Upper lobe of right lung (tissue), 1 donor: Measurements from ENCODE around the gene UNC13B. TPM values are rescaled to one million over a fixed set of nuclear protein-coding genes. Genes with fewer than 3 reads are reported as not detected.

Experiments used
- ATAC-seq: fragments of 200-7000 bp; cut with Tn5 transposase; one replicate; pipeline ENCODE4 v1.9.1; 2020; ENCODE audit warnings: mild to moderate bottlenecking, moderate library complexity
- DNase-seq: peaks from one replicate; pipeline ENCODE4 v3.0.0-alpha.2; 2020
- H3K27ac ChIP-seq: fragments of 200-600 bp; one replicate; pipeline ENCODE4 v1.8.0; 2022
- H3K27me3 ChIP-seq: fragments of 200-600 bp; one replicate; pipeline ENCODE4 v1.8.0; 2022; ENCODE audit warnings: mild to moderate bottlenecking
- H3K36me3 ChIP-seq: fragments of 200-600 bp; one replicate; pipeline ENCODE4 v1.8.0; 2022
- H3K4me1 ChIP-seq: fragments of 200-600 bp; one replicate; pipeline ENCODE4 v1.8.0; 2022
- H3K4me3 ChIP-seq: fragments of 200-600 bp; one replicate; pipeline ENCODE4 v1.8.0; 2022; ENCODE audit warnings: mild to moderate bottlenecking
- H3K9me3 ChIP-seq: fragments of 200-600 bp; one replicate; pipeline ENCODE4 v1.8.0; 2022
- intact Hi-C: fragments of 100-400 bp; cut with DNase I; formaldehyde crosslinking; loops from one replicate; pipeline ENCODE4 v1.11.0; 2022
- total RNA-seq: library from RNA; stranded (reverse); fragmentation: NEBNext Ultra II Directional; extraction: Animal tissue kit (Norgen Biotek cat#: 25700); gene quantifications from one replicate; pipeline ENCODE4 v1.2.1, GENCODE V29; 2021
- TF ChIP-seq, protein P1 (sequence below): fragments of 200-600 bp; IDR thresholded peaks from one replicate; pipeline ENCODE4 v1.8.0; 2022; ENCODE audit warnings: antibody characterized with exemption
- donor health status: DM: no; HTN: yes; CAD: no; lungs with severe emphysema.

Gene UNC13B
- total RNA-seq, 1 donor from 2014 or later, result 92.1 TPM

- Histone ChIP-seq H3K27ac (no peak overlapping the region), H3K9me3 (no peaks in the 10 kb centered on the region), H3K27me3 (no peaks in the 10 kb centered on the region), H3K36me3 (no peaks in the 10 kb centered on the region), H3K4me1 (no peaks in the 10 kb centered on the region), H3K4me3 (no peak overlapping the region)
- DNase-seq, result no peak
- TF ChIP-seq, protein P1, sequence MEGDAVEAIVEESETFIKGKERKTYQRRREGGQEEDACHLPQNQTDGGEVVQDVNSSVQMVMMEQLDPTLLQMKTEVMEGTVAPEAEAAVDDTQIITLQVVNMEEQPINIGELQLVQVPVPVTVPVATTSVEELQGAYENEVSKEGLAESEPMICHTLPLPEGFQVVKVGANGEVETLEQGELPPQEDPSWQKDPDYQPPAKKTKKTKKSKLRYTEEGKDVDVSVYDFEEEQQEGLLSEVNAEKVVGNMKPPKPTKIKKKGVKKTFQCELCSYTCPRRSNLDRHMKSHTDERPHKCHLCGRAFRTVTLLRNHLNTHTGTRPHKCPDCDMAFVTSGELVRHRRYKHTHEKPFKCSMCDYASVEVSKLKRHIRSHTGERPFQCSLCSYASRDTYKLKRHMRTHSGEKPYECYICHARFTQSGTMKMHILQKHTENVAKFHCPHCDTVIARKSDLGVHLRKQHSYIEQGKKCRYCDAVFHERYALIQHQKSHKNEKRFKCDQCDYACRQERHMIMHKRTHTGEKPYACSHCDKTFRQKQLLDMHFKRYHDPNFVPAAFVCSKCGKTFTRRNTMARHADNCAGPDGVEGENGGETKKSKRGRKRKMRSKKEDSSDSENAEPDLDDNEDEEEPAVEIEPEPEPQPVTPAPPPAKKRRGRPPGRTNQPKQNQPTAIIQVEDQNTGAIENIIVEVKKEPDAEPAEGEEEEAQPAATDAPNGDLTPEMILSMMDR, result no peak
- no peak for ATAC-seq
- intact Hi-C loops, result no loop called here
Measured at GRCh38 chr9:35431467-35431866, 269.7 kb downstream of the UNC13B start.

- no peak for ATAC-seq
- H3K4me3 ChIP-seq, result no peak overlapping the region
- H3K9me3 ChIP-seq, result no peaks in the 10 kb centered on the region
- no peaks in the 10 kb centered on the region for H3K36me3 ChIP-seq
- TF ChIP-seq, protein P1, result no peak
- no peak overlapping the region for H3K27ac ChIP-seq
- no peaks in the 10 kb centered on the region for H3K4me1 ChIP-seq
- H3K27me3 ChIP-seq, result no peaks in the 10 kb centered on the region
- intact Hi-C loops, result no loop called here
- no peak for DNase-seq
Measured at GRCh38 chr9:35432076-35432475, 270.3 kb downstream of the UNC13B start.

- intact Hi-C loops, result no loop called here
- DNase-seq (no peak), ATAC-seq (no peak)
- no peak overlapping the region for H3K27ac ChIP-seq
- no peaks in the 10 kb centered on the region for H3K4me1 ChIP-seq
- H3K36me3 ChIP-seq, result no peaks in the 10 kb centered on the region
- no peaks in the 10 kb centered on the region for H3K27me3 ChIP-seq
- H3K4me3 ChIP-seq, result no peak overlapping the region
- TF ChIP-seq, protein P1, result no peak
- no peaks in the 10 kb centered on the region for H3K9me3 ChIP-seq
Measured at GRCh38 chr9:35436933-35437332, 275.1 kb downstream of the UNC13B start.

DNA sequence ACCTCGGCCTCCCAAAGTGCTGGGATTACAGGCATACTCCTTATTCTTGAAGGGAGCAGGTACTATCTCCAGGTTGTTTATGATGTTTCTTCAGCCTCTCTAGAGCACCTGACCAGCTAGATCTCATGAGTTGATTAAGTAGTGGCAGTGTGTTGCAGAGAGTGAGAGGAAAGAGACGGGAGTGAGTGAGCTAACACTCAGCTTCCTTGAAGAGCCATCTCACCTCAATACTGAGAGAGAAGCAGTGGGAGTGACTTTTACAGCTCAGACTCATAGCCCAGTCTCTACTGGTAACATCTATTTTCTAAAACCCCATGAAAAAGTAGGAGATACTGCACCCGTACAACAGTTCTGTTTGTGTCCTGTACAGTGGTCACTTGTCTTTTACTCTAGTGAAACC, 284.2 kb downstream of the UNC13B start:
- no peaks in the 10 kb centered on the region for H3K27me3 ChIP-seq
- no peak overlapping the region for H3K27ac ChIP-seq
- no peak for DNase-seq
- H3K4me1 ChIP-seq, result no peaks in the 10 kb centered on the region
- no peaks in the 10 kb centered on the region for H3K36me3 ChIP-seq
- no peaks in the 10 kb centered on the region for H3K9me3 ChIP-seq
- intact Hi-C loops, result no loop called here
- TF ChIP-seq, protein P1, result no peak
- H3K4me3 ChIP-seq, result no peak overlapping the region
- ATAC-seq, result peak; percentile 46

DNA sequence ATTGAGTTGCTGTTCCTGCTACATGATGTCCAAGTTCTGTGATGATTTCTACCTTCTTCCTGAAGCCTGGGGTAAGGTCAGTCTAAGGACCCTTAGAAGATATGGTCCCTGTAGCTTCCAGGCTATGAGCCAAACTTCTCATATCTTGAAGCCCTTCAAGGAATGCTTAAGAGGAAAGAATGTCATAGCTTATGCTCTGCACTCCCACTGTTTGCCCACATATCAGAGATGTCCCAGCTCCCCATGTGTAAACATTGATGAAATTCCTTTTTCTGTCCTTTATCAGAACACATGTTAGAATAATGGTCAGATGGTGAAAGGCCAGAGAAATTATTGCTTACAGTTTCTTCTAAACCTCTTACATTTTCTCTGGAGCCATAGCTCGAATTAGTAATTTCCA, 286.7 kb downstream of the UNC13B start:
- ATAC-seq (peak; percentile 54), DNase-seq (no peak)
- H3K36me3 ChIP-seq, result no peaks in the 10 kb centered on the region
- H3K4me1 ChIP-seq, result no peaks in the 10 kb centered on the region
- no peaks in the 10 kb centered on the region for H3K27me3 ChIP-seq
- H3K9me3 ChIP-seq, result no peaks in the 10 kb centered on the region
- TF ChIP-seq, protein P1, result no peak
- H3K27ac ChIP-seq, result no peak overlapping the region
- H3K4me3 ChIP-seq, result no peak overlapping the region
- intact Hi-C loops, result no loop called here

- DNase-seq (no peak), ATAC-seq (no peak)
Measured at GRCh38 chr9:35452481-35452880, 290.7 kb downstream of the UNC13B start.

More at GRCh38 chr9:35452481-35452880, 290.7 kb downstream of the UNC13B start:
- H3K27me3 ChIP-seq, result no peaks in the 10 kb centered on the region
- no peak overlapping the region for H3K4me3 ChIP-seq
- H3K9me3 ChIP-seq, result no peaks in the 10 kb centered on the region
- H3K4me1 ChIP-seq, result no peaks in the 10 kb centered on the region
- TF ChIP-seq, protein P1, result no peak
- H3K27ac ChIP-seq, result no peak overlapping the region
- intact Hi-C loops, result no loop called here
- H3K36me3 ChIP-seq, result no peaks in the 10 kb centered on the region
